GM23338 (cell line): ENCODE results near the gene ADGRF1. TPM values are rescaled to one million over a fixed set of nuclear protein-coding genes. Genes with fewer than 3 reads are reported as not detected.

ENCODE experiments used
- ATAC-seq: fragments of 200-7000 bp; cut with Tn5 transposase; 3 replicates; pipeline ENCODE4 v1.9.1; 2020
- DNase-seq: peaks from one replicate; pipeline ENCODE4 v3.0.0-alpha.2; 2015; ENCODE audit warnings: low spot score
- H2AFZ ChIP-seq: fragments of 200-600 bp; sonication (generic); 2 replicates; pipeline ENCODE4 v1.8.0; 2016; ENCODE audit warnings: antibody characterized with exemption, mild to moderate bottlenecking, moderate library complexity
- H3F3A ChIP-seq: fragments of 200-600 bp; sonication (generic); replicated peaks from 2 replicates; pipeline ENCODE4 v1.8.0; 2017; ENCODE audit warnings: antibody characterized with exemption, mixed run types, low read depth
- H3K27ac ChIP-seq: fragments of 200-600 bp; sonication (generic); 2 replicates; pipeline ENCODE4 v1.6.1; 2016; ENCODE audit warnings: low read depth
- H3K27me3 ChIP-seq: fragments of 200-600 bp; sonication (generic); 2 replicates; pipeline ENCODE4 v1.8.0; 2016; ENCODE audit warnings: mild to moderate bottlenecking, mixed run types, moderate library complexity; ENCODE audit not compliant: insufficient read depth
- H3K36me3 ChIP-seq: fragments of 200-600 bp; sonication (generic); 2 replicates; pipeline ENCODE4 v1.8.0; 2016; ENCODE audit warnings: mild to moderate bottlenecking; ENCODE audit not compliant: insufficient read depth
- H3K4me1 ChIP-seq: fragments of 200-600 bp; sonication (generic); 2 replicates; pipeline ENCODE4 v1.8.0; 2016; ENCODE audit warnings: mild to moderate bottlenecking, moderate library complexity; ENCODE audit not compliant: insufficient read depth
- H3K4me2 ChIP-seq: fragments of 200-600 bp; sonication (generic); 2 replicates; pipeline ENCODE4 v1.7.1; 2017; ENCODE audit warnings: mixed run types
- H3K4me3 ChIP-seq: fragments of 200-600 bp; sonication (generic); 2 replicates; pipeline ENCODE4 v1.6.1; 2016; ENCODE audit warnings: mixed run types
- H3K79me2 ChIP-seq: fragments of 200-600 bp; sonication (generic); replicated peaks from 2 replicates; pipeline ENCODE4 v1.8.0; 2017; ENCODE audit warnings: mild to moderate bottlenecking; ENCODE audit not compliant: insufficient read depth
- H3K9me2 ChIP-seq: fragments of 200-600 bp; sonication (generic); 2 replicates; pipeline ENCODE4 v1.8.0; 2017; ENCODE audit not compliant: insufficient read depth
- H4K20me1 ChIP-seq: fragments of 200-600 bp; sonication (generic); replicated peaks from 2 replicates; pipeline ENCODE4 v1.8.0; 2017; ENCODE audit warnings: mild to moderate bottlenecking; ENCODE audit not compliant: insufficient read depth
- H3K27ac Mint-ChIP-seq: 2 replicates; pipeline ENCODE4 v1.8.0; 2020; ENCODE audit warnings: inconsistent platforms, mild to moderate bottlenecking, moderate library complexity, mixed read lengths
- H3K27me3 Mint-ChIP-seq: 3 replicates; pipeline ENCODE4 v1.8.0; 2022; ENCODE audit warnings: low read depth, mild to moderate bottlenecking, moderate library complexity, mixed read lengths, inconsistent platforms; ENCODE audit not compliant: insufficient read depth, poor library complexity
- H3K36me3 Mint-ChIP-seq: 3 replicates; pipeline ENCODE4 v1.8.0; 2021; ENCODE audit warnings: low read depth, mild to moderate bottlenecking, inconsistent platforms, moderate library complexity, mixed read lengths
- H3K4me1 Mint-ChIP-seq: 3 replicates; pipeline ENCODE4 v1.8.0; 2020; ENCODE audit warnings: mild to moderate bottlenecking, inconsistent platforms, mixed read lengths
- H3K4me3 Mint-ChIP-seq: 3 replicates; pipeline ENCODE4 v1.8.0; 2021; ENCODE audit warnings: moderate library complexity, mild to moderate bottlenecking, inconsistent platforms, mixed read lengths
- H3K9me3 Mint-ChIP-seq: 3 replicates; pipeline ENCODE4 v1.8.0; 2020; ENCODE audit warnings: moderate library complexity, mild to moderate bottlenecking, inconsistent platforms, mixed read lengths
- EZH2 ChIP-seq: fragments of 200-600 bp; sonication (generic); IDR thresholded peaks from one replicate; pipeline ENCODE4 v1.8.0; 2017; ENCODE audit warnings: antibody characterized with exemption, mild to moderate bottlenecking, low read depth; ENCODE audit not compliant: unreplicated experiment
- EZH2phosphoT487 ChIP-seq: fragments of 200-600 bp; sonication (generic); IDR thresholded peaks from one replicate; pipeline ENCODE4 v1.8.1; 2018; ENCODE audit warnings: antibody characterized with exemption; ENCODE audit not compliant: unreplicated experiment
- JUNB ChIP-seq: IDR thresholded peaks from one replicate; pipeline ENCODE4 v1.6.1; 2016; ENCODE audit warnings: antibody characterized with exemption; ENCODE audit not compliant: unreplicated experiment
- NANOG ChIP-seq: IDR thresholded peaks from 2 replicates; pipeline ENCODE4 v1.6.1; 2016; ENCODE audit warnings: antibody characterized with exemption, borderline replicate concordance
- REST ChIP-seq: IDR thresholded peaks from one replicate; pipeline ENCODE4 v1.6.1; 2018; ENCODE audit warnings: antibody characterized with exemption; ENCODE audit not compliant: unreplicated experiment
- ZNF114 ChIP-seq: fragments of 250-450 bp; sonication (Bioruptor Pico); IDR thresholded peaks from 2 replicates; pipeline ENCODE4 v1.5.0; 2020; ENCODE audit warnings: mild to moderate bottlenecking, moderate library complexity
- ZNF331 ChIP-seq: fragments of 250-450 bp; sonication (Bioruptor Pico); IDR thresholded peaks from 2 replicates; pipeline ENCODE4 v1.5.0; 2020; ENCODE audit warnings: low read depth, mild to moderate bottlenecking, moderate library complexity
- ZNF462 ChIP-seq: fragments of 250-450 bp; sonication (Bioruptor Pico); IDR thresholded peaks from 2 replicates; pipeline ENCODE4 v1.5.0; 2020; ENCODE audit warnings: mild to moderate bottlenecking, moderate library complexity
- polyA plus RNA-seq: library from polyadenylated mRNA; unstranded; fragments of >200 nt; fragmentation: Nextera tagmentation; extraction: Ambion mirVana; gene quantifications from 2 replicates; pipeline ENCODE4 v1.2.1, GENCODE V29; 2016
- total RNA-seq: library from RNA; depleted of rRNA; stranded (reverse); fragments of >200 nt; shearing (Covaris generic); gene quantifications from 2 replicates; pipeline ENCODE4 v1.2.3, GENCODE V29; 2014
- TF ChIP-seq, protein P1 (sequence below): IDR thresholded peaks from 2 replicates; pipeline ENCODE4 v1.6.1; 2016; ENCODE audit warnings: antibody characterized with exemption

ADGRF1 gene
- total and polyA plus RNA-seq, 2 experiments from 2014 or later: not detected

DNA sequence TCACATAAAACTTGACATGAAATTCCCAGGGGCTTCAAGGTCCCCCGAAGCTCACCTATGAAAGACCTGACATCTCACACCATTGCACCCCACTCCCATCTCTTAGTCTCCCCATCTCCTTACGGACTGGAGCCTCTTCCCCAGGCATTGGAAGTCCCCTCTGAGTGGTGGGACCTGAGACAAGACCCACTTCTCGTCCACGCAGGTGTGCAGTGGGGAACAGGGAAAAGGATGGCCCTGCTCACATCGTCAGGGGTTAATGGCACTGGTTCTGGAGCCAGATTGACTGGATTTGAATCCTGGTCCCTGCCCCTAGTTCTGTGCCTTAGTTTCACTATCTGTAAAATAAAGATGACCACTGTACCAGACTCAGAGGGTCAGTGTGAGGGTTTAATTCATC lies 15.5 kb downstream of the ADGRF1 start:
- Histone ChIP-seq H3K36me3 (no peaks in the 10 kb centered on the region), H3K27me3 (no peaks in the 10 kb centered on the region), H3K27ac (no peak overlapping the region), H4K20me1 (no peaks in the 10 kb centered on the region), H3K4me1 (no peaks in the 10 kb centered on the region), H3K9me2 (no peaks in the 10 kb centered on the region), H3F3A (no peaks in the 10 kb centered on the region), H3K79me2 (no peaks in the 10 kb centered on the region), H3K4me2 (no peak overlapping the region), H2AFZ (no peak overlapping the region), H3K4me3 (no peak overlapping the region)
- Mint-ChIP-seq H3K27me3 (no peaks in the 10 kb centered on the region), H3K27ac (no peak overlapping the region), H3K4me1 (no peaks in the 10 kb centered on the region), H3K36me3 (no peaks in the 10 kb centered on the region), H3K9me3 (no peaks in the 10 kb centered on the region), H3K4me3 (no peak overlapping the region)
- TF ChIP-seq NANOG (no peak), EZH2 (no peak), REST (no peak), ZNF114 (CRISPR knock-in tag) (no peak), ZNF462 (no peak), EZH2phosphoT487 (no peak), JUNB (no peak), ZNF331 (CRISPR knock-in tag) (no peak)
- TF ChIP-seq, protein P1, sequence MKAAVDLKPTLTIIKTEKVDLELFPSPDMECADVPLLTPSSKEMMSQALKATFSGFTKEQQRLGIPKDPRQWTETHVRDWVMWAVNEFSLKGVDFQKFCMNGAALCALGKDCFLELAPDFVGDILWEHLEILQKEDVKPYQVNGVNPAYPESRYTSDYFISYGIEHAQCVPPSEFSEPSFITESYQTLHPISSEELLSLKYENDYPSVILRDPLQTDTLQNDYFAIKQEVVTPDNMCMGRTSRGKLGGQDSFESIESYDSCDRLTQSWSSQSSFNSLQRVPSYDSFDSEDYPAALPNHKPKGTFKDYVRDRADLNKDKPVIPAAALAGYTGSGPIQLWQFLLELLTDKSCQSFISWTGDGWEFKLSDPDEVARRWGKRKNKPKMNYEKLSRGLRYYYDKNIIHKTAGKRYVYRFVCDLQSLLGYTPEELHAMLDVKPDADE: no peak
- no peak for ATAC-seq
- no peak for DNase-seq
